ENCODE results near the gene KCTD5.
"Not testable (repeated sequence)": the region's sequence is repeated elsewhere in the genome, so short reads cannot be mapped to it uniquely, and the experiment has no call there.

DNA sequence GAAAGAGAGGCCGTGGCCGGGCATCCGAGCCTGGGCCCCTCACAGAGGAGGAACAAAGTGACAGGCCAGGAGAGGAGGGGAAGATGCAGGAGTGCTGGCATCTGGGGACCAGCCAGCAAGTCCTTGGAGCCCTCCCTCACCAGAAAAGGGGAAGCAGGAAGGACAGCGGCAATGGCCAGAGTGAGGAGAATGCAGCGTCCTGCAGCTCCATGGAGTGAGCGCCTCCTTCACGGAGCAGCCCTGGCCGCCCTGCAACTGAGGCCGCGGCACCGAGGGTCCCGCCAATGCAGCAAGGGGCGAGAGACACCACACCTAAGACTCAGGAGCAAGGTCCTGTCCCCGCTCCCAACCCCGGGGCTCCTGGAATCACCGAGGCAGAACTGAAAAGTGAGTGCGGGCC lies 24.5 kb upstream of the KCTD5 start:
- TF ChIP-seq, protein P1, sequence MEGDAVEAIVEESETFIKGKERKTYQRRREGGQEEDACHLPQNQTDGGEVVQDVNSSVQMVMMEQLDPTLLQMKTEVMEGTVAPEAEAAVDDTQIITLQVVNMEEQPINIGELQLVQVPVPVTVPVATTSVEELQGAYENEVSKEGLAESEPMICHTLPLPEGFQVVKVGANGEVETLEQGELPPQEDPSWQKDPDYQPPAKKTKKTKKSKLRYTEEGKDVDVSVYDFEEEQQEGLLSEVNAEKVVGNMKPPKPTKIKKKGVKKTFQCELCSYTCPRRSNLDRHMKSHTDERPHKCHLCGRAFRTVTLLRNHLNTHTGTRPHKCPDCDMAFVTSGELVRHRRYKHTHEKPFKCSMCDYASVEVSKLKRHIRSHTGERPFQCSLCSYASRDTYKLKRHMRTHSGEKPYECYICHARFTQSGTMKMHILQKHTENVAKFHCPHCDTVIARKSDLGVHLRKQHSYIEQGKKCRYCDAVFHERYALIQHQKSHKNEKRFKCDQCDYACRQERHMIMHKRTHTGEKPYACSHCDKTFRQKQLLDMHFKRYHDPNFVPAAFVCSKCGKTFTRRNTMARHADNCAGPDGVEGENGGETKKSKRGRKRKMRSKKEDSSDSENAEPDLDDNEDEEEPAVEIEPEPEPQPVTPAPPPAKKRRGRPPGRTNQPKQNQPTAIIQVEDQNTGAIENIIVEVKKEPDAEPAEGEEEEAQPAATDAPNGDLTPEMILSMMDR (IDR thresholded peaks at IDR 0.05; ENCODE audit: poor library complexity) = not testable (repeated sequence)
- not testable (repeated sequence) for TF ChIP-seq EZH2phosphoT487 (IDR thresholded peaks at IDR 0.05; ENCODE audit: low read depth, severe bottlenecking, unreplicated experiment); EZH2 (IDR thresholded peaks at IDR 0.05; ENCODE audit: borderline replicate concordance)

Data from hepatocyte (in vitro differentiated cells).